ENCODE results near the gene CRYGC.

Gene CRYGC

DNA sequence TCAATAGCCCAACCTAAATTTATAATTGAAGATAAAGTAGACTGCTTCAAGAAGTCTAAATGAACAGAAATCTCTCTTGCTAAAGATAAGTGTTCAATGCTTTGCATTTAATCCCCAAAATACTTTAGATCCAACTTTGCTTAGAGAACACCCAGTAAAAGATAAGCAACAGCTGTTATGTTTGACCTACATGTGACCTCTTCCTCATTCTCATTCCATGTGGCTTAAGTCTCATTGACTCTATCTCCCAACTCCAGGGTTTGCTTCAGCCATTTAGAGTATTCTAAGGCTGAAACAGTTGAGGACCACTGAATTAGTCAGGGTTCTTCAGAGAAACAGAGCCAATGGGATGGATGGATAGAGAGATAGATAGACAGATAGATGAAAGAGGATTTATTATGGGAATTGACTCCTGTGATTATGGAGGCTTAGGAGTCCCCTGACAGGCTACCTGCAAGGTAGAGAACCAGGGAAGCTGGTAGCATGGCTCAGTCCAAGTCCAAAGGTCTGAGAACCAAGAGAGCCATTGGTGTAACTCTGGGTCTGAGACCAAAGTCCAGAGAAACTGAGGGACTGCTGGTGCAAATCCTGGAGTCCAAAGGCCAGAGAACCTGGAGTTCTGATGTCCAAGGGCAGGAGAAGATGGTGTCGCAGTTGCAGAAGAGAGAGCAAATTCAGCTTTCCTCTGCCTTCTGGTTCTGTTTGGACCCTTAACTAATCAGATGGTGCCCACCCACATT is 37.4 kb downstream of the CRYGC start:
- no peak for DNase-seq

DNA sequence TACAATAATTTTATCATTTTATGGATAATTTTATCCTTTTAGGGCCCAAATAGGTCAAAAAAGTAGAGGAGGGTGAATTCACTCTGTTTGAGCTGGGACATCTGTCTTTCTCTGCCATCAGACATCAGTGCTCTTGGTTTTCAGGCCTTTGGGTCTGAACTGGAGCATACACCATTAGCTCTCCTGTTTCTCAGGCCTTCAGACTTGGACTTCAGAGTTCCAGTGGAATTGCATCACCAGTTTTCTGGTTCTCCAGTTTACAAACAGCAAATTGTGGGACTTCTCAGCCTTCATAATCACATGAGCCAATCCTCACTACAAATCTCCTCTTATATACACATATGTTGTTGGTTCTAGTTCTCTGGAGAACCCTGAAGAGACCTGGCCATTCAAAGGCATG is 39.2 kb downstream of the CRYGC start:
- DNase-seq = no peak

DNA sequence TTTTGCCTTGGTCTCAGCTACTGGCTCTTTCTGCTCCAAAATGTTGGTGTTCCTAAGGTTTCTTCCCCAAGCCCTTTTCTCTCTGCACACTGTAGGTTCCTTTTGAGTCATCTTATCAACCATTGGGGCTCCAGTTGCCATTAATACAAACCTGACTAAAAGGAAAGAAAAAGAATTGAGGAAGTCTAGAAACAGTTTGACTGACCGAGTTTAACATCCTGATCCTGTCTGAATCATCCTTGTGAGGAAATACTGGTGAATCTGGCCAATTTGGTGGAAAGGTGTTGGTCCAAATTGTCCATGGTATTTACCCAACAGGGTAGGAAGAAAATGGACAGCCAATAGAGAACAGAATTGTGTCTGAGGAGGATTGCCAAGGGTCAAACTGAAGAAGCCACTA is 43.6 kb downstream of the CRYGC start:
- DNase-seq = no peak

DNA sequence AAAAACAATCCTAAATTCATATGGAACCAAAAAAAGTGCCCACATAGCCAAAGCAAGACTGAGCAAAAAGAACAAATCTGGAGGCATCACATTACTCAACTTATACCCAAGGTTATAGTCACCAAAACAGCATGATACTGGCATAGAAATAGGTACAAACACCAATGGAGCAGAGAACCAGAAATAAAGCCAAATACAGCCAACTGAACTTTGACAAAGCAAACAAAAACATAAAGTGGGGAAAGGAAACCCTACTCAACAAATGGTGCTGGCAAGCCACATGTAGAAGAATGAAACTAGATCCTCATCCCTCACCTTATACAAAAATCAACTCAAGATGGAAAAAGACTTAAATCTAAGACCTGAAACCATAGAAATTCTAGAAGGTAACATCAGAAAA is 45.8 kb downstream of the CRYGC start:
- no peak for DNase-seq

All from hematopoietic multipotent progenitor cell treated with erythropoietin and hydrocortisone succinate and interleukin-3 and kit ligand, for 6 days (in vitro differentiated cells).